Activated CD8-positive, alpha-beta T cell treated with anti-CD3 and anti-CD28 coated beads for 36 hours (primary cell): ENCODE data around the gene RAPGEF1. TPM values are rescaled to one million over a fixed set of nuclear protein-coding genes. Genes with fewer than 3 reads are reported as not detected.

Source experiments
- ATAC-seq: fragments of 200-7000 bp; cut with Tn5 transposase; one replicate; pipeline ENCODE4 v1.10.0; 2021; ENCODE audit warnings: mild to moderate bottlenecking, moderate library complexity
- CTCF ChIA-PET: fragments of 350-600 bp; sonication (Branson Sonifier 250); formaldehyde crosslinking; loops from one replicate; lab custom pipeline; 2021; ENCODE audit warnings: antibody characterized with exemption; lab: Charles Lee
- POLR2A ChIA-PET: fragments of 350-600 bp; sonication (Branson Sonifier 250); formaldehyde crosslinking; loops from one replicate; lab custom pipeline; 2021; ENCODE audit warnings: antibody characterized with exemption; lab: Charles Lee
- DNase-seq: peaks from one replicate; pipeline ENCODE4 v3.0.0-alpha.2; 2020
- H3K27ac Mint-ChIP-seq: one replicate; pipeline ENCODE4 v1.8.0; 2021; ENCODE audit warnings: mild to moderate bottlenecking, mixed read lengths
- H3K27me3 Mint-ChIP-seq: one replicate; pipeline ENCODE4 v1.8.0; 2021; ENCODE audit warnings: mixed read lengths
- H3K36me3 Mint-ChIP-seq: one replicate; pipeline ENCODE4 v1.8.0; 2021; ENCODE audit warnings: low read depth, mixed read lengths
- H3K4me1 Mint-ChIP-seq: one replicate; pipeline ENCODE4 v1.8.0; 2021; ENCODE audit warnings: low read depth, mixed read lengths
- H3K4me3 Mint-ChIP-seq: one replicate; pipeline ENCODE4 v1.8.0; 2021; ENCODE audit warnings: mild to moderate bottlenecking, moderate library complexity, mixed read lengths
- H3K9me3 Mint-ChIP-seq: one replicate; pipeline ENCODE4 v1.8.0; 2021; ENCODE audit warnings: mixed read lengths
- intact Hi-C: fragments of 100-400 bp; cut with micrococcal nuclease; formaldehyde crosslinking; loops from one replicate; pipeline ENCODE4 v1.10.0; 2022
- total RNA-seq, 2 experiments: library from RNA; stranded (reverse); gene quantifications; one replicate each; pipeline ENCODE4 v1.2.3, GENCODE V29; 2021
- TF ChIP-seq, protein P1 (sequence below): fragments of 200-600 bp; IDR thresholded peaks from one replicate; pipeline ENCODE4 v1.8.0; 2022; ENCODE audit warnings: antibody characterized with exemption, mild to moderate bottlenecking

The RAPGEF1 gene
- total RNA-seq, 2 experiments from 2014 or later = 84.5 to 85.2 TPM

DNA sequence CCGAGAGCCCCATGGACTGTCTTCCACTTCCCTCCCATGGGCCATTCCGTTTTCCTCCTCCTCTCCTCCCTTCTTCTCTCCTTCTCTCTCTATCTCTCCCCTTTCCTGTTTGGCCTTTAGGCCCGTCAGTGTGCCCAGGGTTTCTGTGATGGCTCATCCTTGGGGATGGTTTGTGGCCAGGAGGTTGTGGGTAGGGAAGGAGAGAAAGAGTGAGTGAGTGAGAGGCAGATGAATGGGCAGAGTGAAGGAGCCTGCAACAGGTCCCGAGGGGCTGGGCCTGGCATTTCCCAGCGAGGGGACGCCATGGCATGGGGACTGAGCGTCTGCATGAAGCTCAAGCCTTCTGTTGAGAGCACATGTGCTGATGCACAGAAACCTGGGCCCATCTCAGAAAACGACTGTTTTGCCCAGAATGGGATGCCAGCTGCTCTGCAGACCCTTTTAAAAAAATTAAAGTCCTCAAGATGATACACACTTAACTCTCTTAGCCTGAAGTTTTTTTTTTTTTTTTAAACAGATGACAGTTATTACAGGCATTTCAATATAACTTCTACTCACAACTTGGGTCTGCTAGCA is 125.4 kb downstream of the RAPGEF1 start:
- H3K4me3 Mint-ChIP-seq = no peak overlapping the region
- H3K27ac Mint-ChIP-seq = no peak overlapping the region
- H3K27me3 Mint-ChIP-seq = no peaks in the 10 kb centered on the region
- ATAC-seq = no peak
- ChIA-PET POLR2A (interaction anchor here (0.6 kb wide), 1 partner anchor 317 kb away, joined by 3 read pairs; no protein-coding TSS in a partner anchor), CTCF (interaction anchor here (0.6 kb wide), 1 partner anchor 414 kb away, joined by 3 read pairs; no protein-coding TSS in a partner anchor)
- no peaks in the 10 kb centered on the region for H3K9me3 Mint-ChIP-seq
- no peaks in the 10 kb centered on the region for H3K4me1 Mint-ChIP-seq
- intact Hi-C loops = no loop called here
- H3K36me3 Mint-ChIP-seq = peaks cover 30% of the 10 kb centered on the region
- DNase-seq = no peak
- TF ChIP-seq, protein P1, sequence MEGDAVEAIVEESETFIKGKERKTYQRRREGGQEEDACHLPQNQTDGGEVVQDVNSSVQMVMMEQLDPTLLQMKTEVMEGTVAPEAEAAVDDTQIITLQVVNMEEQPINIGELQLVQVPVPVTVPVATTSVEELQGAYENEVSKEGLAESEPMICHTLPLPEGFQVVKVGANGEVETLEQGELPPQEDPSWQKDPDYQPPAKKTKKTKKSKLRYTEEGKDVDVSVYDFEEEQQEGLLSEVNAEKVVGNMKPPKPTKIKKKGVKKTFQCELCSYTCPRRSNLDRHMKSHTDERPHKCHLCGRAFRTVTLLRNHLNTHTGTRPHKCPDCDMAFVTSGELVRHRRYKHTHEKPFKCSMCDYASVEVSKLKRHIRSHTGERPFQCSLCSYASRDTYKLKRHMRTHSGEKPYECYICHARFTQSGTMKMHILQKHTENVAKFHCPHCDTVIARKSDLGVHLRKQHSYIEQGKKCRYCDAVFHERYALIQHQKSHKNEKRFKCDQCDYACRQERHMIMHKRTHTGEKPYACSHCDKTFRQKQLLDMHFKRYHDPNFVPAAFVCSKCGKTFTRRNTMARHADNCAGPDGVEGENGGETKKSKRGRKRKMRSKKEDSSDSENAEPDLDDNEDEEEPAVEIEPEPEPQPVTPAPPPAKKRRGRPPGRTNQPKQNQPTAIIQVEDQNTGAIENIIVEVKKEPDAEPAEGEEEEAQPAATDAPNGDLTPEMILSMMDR = no peak

DNA sequence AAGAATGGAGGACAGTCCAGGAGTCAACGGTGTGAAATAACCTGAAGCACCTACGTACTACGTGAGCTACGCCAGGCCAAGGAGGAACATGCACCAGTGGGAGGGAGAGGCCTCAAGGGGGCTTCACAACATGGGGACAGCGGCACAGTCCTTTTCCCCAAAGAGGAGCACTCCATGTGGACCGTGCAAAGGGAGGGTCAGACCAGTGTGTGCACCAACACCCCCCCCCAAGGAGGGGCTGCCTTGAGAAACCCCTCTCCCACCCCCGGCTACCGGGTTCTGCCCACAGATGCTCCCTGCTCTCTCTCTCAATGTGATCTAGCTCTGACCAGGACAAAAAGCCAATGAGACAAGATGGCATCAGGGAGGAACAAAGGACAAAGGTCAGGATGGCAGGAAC is 126.0 kb downstream of the RAPGEF1 start:
- intact Hi-C loops = no loop called here
- no peak for ATAC-seq
- peaks cover 27% of the 10 kb centered on the region for H3K36me3 Mint-ChIP-seq
- POLR2A ChIA-PET = interaction anchor here (0.6 kb wide), 1 partner anchor 316 kb away, joined by 3 read pairs; no protein-coding TSS in a partner anchor
- CTCF ChIA-PET = interaction anchor here (0.6 kb wide), 1 partner anchor 414 kb away, joined by 3 read pairs; no protein-coding TSS in a partner anchor
- no peak overlapping the region for H3K27ac Mint-ChIP-seq
- H3K4me1 Mint-ChIP-seq = no peaks in the 10 kb centered on the region
- no peaks in the 10 kb centered on the region for H3K27me3 Mint-ChIP-seq
- TF ChIP-seq, protein P1 = no peak
- DNase-seq = no peak
- no peak overlapping the region for H3K4me3 Mint-ChIP-seq
- no peaks in the 10 kb centered on the region for H3K9me3 Mint-ChIP-seq

DNA sequence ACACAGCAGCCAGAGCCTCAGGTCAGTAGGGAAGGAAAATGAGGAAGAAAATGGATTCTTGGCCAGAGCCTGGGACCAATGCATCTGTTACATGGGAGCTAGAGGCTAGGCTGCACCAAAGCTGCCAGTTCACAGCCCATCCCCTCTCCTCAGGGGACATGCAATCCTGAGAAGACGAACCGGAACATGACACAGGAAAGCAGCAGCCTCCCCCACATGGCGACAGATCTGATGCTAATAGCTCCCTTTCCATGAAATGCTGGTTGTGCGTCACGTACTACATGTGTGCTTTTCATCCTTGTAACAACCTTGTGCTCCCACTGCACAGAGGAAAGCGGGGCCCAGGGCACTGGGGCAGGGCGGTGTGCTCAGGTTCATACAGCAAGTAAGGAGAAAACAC is 127.0 kb downstream of the RAPGEF1 start:
- peaks cover 20% of the 10 kb centered on the region for H3K36me3 Mint-ChIP-seq
- DNase-seq (no peak), ATAC-seq (no peak)
- POLR2A ChIA-PET = no interaction called here
- H3K9me3 Mint-ChIP-seq = no peaks in the 10 kb centered on the region
- intact Hi-C loops = no loop called here
- TF ChIP-seq, protein P1 = no peak
- no peak overlapping the region for H3K4me3 Mint-ChIP-seq
- CTCF ChIA-PET = no interaction called here
- no peaks in the 10 kb centered on the region for H3K27me3 Mint-ChIP-seq
- H3K27ac Mint-ChIP-seq = no peak overlapping the region
- no peaks in the 10 kb centered on the region for H3K4me1 Mint-ChIP-seq

DNA sequence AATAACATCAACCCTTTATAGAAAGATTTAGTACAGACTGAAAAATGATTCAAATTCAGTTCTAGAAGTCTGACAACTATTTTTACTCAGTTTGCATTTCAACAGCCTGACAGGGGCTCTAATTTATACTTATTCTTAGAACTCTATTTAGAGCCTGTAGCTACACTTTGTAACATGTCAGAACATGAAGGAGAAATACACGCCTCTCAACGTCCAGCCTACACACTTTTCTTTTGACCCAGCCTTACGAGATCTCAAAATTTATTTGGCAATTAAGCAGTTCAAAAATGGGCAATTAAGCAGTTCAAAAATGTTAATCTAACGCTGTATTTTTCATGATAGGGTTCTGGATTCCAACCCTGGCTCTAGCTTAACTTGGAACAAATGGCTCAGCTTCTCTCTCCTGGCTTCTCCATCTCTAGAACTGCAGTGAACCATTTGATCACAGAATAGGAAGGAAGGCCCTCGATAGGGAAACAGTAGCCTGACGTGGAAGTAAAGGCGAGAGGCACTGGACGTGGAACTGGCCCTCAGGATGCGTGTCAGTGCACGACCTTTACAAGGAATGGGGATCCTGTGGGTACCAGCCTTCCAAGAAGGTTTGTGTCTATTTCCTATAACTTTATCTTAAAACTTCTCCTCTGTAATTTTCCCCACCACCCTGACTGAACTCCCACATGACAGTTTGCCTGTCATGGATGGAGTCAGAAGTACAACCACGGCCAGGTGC is 128.1 kb downstream of the RAPGEF1 start:
- TF ChIP-seq, protein P1 = no peak
- ChIA-PET POLR2A (interaction anchor here (1.2 kb wide), 1 partner anchor 11 kb away, joined by 3 read pairs; no protein-coding TSS in a partner anchor), CTCF (interaction anchor here (1.1 to 1.5 kb wide), 3 partner anchors 21 to 127 kb away, joined by 3 to 4 read pairs (median 4); no protein-coding TSS in a partner anchor)
- Mint-ChIP-seq H3K27me3 (no peaks in the 10 kb centered on the region), H3K27ac (no peak overlapping the region), H3K36me3 (peaks cover 16% of the 10 kb centered on the region), H3K4me3 (no peak overlapping the region), H3K4me1 (no peaks in the 10 kb centered on the region), H3K9me3 (no peaks in the 10 kb centered on the region)
- DNase-seq = no peak
- no peak for ATAC-seq
- intact Hi-C loops = no loop called here
